Panc1 (cell line): Measurements from ENCODE around the gene ARFRP1. TPM values are rescaled to one million over a fixed set of nuclear protein-coding genes. Genes with fewer than 3 reads are reported as not detected.

Source experiments
- ATAC-seq: fragments of 200-7000 bp; cut with Tn5 transposase; 2 replicates; pipeline ENCODE4 v1.9.1; 2020; ENCODE audit warnings: mild to moderate bottlenecking, moderate library complexity
- BruUV-seq: library from RNA; stranded (reverse); fragments of 400-500 nt; replicated peaks from 2 replicates; lab custom pipeline; 2021; lab: Mats Ljungman, UMichigan
- CTCF ChIA-PET: fragments of 300-600 bp; sonication (Branson Sonifier 250); formaldehyde crosslinking; loops from one replicate; lab custom pipeline; 2022; ENCODE audit warnings: antibody characterized with exemption; lab: Charles Lee
- POLR2A ChIA-PET: fragments of 300-600 bp; sonication (Branson Sonifier 250); formaldehyde crosslinking; loops from one replicate; lab custom pipeline; 2022; ENCODE audit warnings: antibody characterized with exemption; lab: Charles Lee
- DNase-seq: peaks from one replicate; pipeline ENCODE4 v3.0.0-alpha.2; 2010; ENCODE audit warnings: low read depth, low spot score
- H3K27ac ChIP-seq: 2 replicates; pipeline ENCODE4 v1.5.1; 2011; ENCODE audit warnings: mild to moderate bottlenecking, low read length, inconsistent platforms
- H3K27me3 ChIP-seq: fragments of 200-500 bp; sonication (Bioruptor generic); 2 replicates; pipeline ENCODE4 v1.6.0; 2014; ENCODE audit warnings: low read length, inconsistent platforms; ENCODE audit not compliant: control insufficient read depth, insufficient read depth
- H3K36me3 ChIP-seq: fragments of 200-500 bp; sonication (Bioruptor generic); 2 replicates; pipeline ENCODE4 v1.5.1; 2014; ENCODE audit warnings: inconsistent platforms, mild to moderate bottlenecking, low read length, moderate library complexity; ENCODE audit not compliant: control insufficient read depth, insufficient read depth
- H3K4me1 ChIP-seq: 2 replicates; pipeline ENCODE4 v1.5.1; 2011; ENCODE audit warnings: inconsistent platforms, mild to moderate bottlenecking, low read length, moderate library complexity; ENCODE audit not compliant: control insufficient read depth, insufficient read depth
- H3K4me3 ChIP-seq, 2 experiments: 2 replicates each; pipeline ENCODE4 v1.5.1; 2011 to 2012; ENCODE audit warnings: low read depth in 2 of 2, low read length in 2 of 2, mild to moderate bottlenecking in 2 of 2, inconsistent platforms in 1 of 2, moderate library complexity in 1 of 2
- H3K9me3 ChIP-seq: fragments of 200-500 bp; sonication (Bioruptor generic); 2 replicates; pipeline ENCODE4 v1.5.1; 2014; ENCODE audit warnings: low read depth, mild to moderate bottlenecking, inconsistent platforms, low read length, moderate library complexity; ENCODE audit not compliant: control insufficient read depth, insufficient read depth
- POLR2AphosphoS5 ChIP-seq: IDR thresholded peaks from 2 replicates; pipeline ENCODE4 v1.6.1; 2012; ENCODE audit warnings: mild to moderate bottlenecking, low read depth, low read length, moderate library complexity
- SIN3A ChIP-seq: IDR thresholded peaks from 2 replicates; pipeline ENCODE4 v1.6.1; 2012; ENCODE audit warnings: low read depth, mild to moderate bottlenecking, low read length, moderate library complexity, borderline replicate concordance; ENCODE audit not compliant: insufficient read depth
- TCF7L2 ChIP-seq: IDR thresholded peaks from 2 replicates; pipeline ENCODE4 v1.6.1; 2011; ENCODE audit warnings: mild to moderate bottlenecking, low read depth, low read length, inconsistent platforms
- in situ Hi-C: cut with HindIII; loops from 2 replicates; pipeline ENCODE4 v1.10.0; 2016; ENCODE audit warnings: low sequenced_read_pairs, low pct_unique_long_range_greater_than_20kb
- intact Hi-C: fragments of 100-400 bp; cut with micrococcal nuclease; formaldehyde crosslinking; loops from one replicate; pipeline ENCODE4 v1.10.0; 2022; ENCODE audit not compliant: unreplicated experiment
- total RNA-seq: library from RNA; stranded (reverse); gene quantifications from one replicate; pipeline ENCODE4 v1.2.1, GENCODE V29; 2021; ENCODE audit not compliant: unreplicated experiment
- TF ChIP-seq, protein P1 (sequence below), 2 experiments: IDR thresholded peaks; 2 replicates each; pipeline ENCODE4 v1.6.1; 2011 to 2012; ENCODE audit warnings: low read depth in 2 of 2, control low read depth in 1 of 2, low read length in 1 of 2, mild to moderate bottlenecking in 1 of 2, moderate library complexity in 1 of 2; ENCODE audit not compliant: insufficient read depth in 1 of 2
- TF ChIP-seq, protein P2 (sequence below): fragments of 450-650 bp; IDR thresholded peaks from 2 replicates; pipeline ENCODE4 v1.5.1; 2017; ENCODE audit warnings: mild to moderate bottlenecking

Gene ARFRP1
- total RNA-seq, 1 experiment from 2014 or later: 57.9 TPM

DNA sequence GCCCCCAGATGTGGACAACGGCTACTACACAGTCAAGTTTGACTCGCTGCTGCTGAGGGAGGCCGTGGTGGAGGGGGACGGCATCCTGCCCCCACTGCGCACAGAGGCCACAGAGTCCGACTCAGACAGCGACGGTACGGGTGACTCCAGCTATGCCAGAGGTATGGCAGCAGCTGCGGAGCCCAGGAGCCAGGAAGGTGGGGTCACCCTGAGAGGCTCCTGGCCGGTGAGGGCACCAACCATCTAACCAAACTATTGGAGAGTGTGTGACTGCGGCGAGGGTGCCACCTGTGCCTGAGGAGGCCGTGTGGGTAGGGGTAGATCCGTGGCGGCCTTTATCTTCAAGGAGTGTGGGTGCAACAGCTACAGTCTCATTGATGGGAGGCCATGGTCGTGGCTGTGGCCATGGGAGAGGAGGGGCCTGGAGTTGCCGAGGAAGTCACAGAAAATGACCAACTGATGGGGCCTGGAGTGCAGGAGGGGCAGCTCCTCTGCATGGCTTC, 25.9 kb upstream of the ARFRP1 start:
- POLR2A ChIA-PET: no interaction called here
- TF ChIP-seq TCF7L2 (no peak), SIN3A (no peak), POLR2AphosphoS5 (no peak)
- TF ChIP-seq, protein P1, sequence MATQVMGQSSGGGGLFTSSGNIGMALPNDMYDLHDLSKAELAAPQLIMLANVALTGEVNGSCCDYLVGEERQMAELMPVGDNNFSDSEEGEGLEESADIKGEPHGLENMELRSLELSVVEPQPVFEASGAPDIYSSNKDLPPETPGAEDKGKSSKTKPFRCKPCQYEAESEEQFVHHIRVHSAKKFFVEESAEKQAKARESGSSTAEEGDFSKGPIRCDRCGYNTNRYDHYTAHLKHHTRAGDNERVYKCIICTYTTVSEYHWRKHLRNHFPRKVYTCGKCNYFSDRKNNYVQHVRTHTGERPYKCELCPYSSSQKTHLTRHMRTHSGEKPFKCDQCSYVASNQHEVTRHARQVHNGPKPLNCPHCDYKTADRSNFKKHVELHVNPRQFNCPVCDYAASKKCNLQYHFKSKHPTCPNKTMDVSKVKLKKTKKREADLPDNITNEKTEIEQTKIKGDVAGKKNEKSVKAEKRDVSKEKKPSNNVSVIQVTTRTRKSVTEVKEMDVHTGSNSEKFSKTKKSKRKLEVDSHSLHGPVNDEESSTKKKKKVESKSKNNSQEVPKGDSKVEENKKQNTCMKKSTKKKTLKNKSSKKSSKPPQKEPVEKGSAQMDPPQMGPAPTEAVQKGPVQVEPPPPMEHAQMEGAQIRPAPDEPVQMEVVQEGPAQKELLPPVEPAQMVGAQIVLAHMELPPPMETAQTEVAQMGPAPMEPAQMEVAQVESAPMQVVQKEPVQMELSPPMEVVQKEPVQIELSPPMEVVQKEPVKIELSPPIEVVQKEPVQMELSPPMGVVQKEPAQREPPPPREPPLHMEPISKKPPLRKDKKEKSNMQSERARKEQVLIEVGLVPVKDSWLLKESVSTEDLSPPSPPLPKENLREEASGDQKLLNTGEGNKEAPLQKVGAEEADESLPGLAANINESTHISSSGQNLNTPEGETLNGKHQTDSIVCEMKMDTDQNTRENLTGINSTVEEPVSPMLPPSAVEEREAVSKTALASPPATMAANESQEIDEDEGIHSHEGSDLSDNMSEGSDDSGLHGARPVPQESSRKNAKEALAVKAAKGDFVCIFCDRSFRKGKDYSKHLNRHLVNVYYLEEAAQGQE (IDR thresholded peaks at IDR 0.05; ENCODE audit: insufficient read depth in 1 of 2, low read depth in 2 of 2, low read length in 1 of 2): no peak
- TF ChIP-seq, protein P2, sequence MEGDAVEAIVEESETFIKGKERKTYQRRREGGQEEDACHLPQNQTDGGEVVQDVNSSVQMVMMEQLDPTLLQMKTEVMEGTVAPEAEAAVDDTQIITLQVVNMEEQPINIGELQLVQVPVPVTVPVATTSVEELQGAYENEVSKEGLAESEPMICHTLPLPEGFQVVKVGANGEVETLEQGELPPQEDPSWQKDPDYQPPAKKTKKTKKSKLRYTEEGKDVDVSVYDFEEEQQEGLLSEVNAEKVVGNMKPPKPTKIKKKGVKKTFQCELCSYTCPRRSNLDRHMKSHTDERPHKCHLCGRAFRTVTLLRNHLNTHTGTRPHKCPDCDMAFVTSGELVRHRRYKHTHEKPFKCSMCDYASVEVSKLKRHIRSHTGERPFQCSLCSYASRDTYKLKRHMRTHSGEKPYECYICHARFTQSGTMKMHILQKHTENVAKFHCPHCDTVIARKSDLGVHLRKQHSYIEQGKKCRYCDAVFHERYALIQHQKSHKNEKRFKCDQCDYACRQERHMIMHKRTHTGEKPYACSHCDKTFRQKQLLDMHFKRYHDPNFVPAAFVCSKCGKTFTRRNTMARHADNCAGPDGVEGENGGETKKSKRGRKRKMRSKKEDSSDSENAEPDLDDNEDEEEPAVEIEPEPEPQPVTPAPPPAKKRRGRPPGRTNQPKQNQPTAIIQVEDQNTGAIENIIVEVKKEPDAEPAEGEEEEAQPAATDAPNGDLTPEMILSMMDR: no peak
- Histone ChIP-seq H3K9me3 (no peaks in the 10 kb centered on the region), H3K27me3 (no peaks in the 10 kb centered on the region), H3K4me3 (no peak overlapping the region), H3K36me3 (0 out of 2 replicates have a peak, but pooled peaks cover 2% of the 10 kb centered on the region), H3K4me1 (peaks cover 28% of the 10 kb centered on the region), H3K27ac (no peak overlapping the region)
- intact Hi-C loops: no loop called here
- ATAC-seq (no peak), DNase-seq (no peak)
- in situ Hi-C loops: no loop called here
- BruUV-seq: no TSS peak
- CTCF ChIA-PET: interaction anchor here (1.0 kb wide), 1 partner anchor 196 kb away, joined by 3 read pairs; the partner anchor contains the start of gene PTK6

DNA sequence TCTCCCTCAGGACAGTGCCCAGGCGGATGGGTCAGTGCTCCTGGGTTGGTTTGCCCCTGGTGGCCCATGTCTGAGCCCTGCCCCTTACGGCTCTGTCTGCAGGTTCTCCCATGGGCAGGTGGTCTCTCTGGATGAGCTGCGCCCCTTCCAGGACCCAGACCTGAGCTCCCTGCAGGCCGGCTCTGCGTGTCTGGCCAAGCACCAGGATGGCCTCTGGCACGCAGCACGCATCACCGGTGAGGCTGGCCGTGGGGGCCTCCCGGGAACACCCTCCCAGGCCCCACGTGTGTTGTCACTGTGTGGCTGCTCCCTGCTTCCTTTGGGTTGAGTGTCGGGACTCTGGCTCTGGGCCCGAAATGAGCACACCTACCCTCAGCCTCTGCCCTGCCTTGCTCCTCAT, 25.3 kb upstream of the ARFRP1 start:
- ChIA-PET POLR2A (no interaction called here), CTCF (no interaction called here)
- in situ Hi-C loops: no loop called here
- intact Hi-C loops: no loop called here
- no peaks in the 10 kb centered on the region for H3K9me3 ChIP-seq
- 0 out of 2 replicates have a peak, but pooled peaks cover 2% of the 10 kb centered on the region for H3K36me3 ChIP-seq
- BruUV-seq: no TSS peak
- H3K27ac ChIP-seq: no peak overlapping the region
- no peak overlapping the region for H3K4me3 ChIP-seq
- H3K27me3 ChIP-seq: no peaks in the 10 kb centered on the region
- peaks cover 22% of the 10 kb centered on the region for H3K4me1 ChIP-seq
- TF ChIP-seq, protein P2: no peak
- TF ChIP-seq, protein P1 (IDR thresholded peaks at IDR 0.05; ENCODE audit: insufficient read depth in 1 of 2, low read depth in 2 of 2, low read length in 1 of 2): no peak
- no peak for TF ChIP-seq TCF7L2
- no peak for TF ChIP-seq POLR2AphosphoS5
- TF ChIP-seq SIN3A: no peak
- ATAC-seq: no peak
- DNase-seq: no peak
